SIG-M5 (cell line): ENCODE measurements around the gene GAB2.

Experiments
- DNase-seq: peaks from one replicate; lab custom pipeline; 2025; lab: John Stamatoyannopoulos, UW

GAB2 gene

DNA sequence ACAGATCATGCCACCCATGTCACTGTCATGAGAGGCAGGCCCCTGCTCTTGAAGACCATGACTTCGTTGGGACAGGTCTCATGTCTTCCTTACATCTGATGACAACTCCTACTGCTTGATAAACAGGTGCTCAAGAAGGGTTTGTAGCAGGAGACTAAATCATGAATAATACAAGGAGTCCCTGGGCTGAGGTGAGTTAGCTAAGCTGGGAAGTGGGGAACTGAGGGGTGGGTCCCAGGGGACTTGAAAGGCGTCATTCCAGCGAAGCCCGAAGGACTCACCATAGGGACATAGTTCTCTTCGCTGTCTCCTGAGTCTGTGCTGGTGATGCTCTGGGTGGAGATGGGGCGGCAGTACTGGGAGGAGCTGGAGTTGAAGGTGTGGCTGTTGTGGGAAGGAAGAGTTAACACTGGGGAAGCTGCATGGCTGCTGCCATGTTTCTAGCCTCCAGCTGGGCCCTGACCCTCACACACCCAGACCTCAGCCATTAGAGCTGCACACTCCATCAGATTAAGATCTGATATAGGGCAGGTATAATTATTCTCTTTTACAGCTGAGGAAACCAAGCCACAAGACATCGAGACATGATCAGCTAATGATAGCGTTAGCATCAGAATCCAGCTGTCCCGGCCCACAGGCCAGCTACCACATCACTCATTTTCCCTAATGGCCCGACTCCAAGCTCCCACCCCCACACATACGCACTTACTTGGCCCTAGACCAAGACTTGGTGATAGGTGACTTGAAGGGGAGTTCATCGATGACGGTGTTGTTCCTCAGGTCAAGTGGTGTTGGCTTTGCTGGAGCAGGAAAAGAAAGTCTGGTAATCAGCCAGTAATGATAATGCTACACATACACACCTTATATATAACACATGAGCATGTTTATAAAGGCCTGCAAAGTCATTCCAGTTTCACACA is 196.0 kb downstream of the GAB2 start:
- no peak for DNase-seq

DNA sequence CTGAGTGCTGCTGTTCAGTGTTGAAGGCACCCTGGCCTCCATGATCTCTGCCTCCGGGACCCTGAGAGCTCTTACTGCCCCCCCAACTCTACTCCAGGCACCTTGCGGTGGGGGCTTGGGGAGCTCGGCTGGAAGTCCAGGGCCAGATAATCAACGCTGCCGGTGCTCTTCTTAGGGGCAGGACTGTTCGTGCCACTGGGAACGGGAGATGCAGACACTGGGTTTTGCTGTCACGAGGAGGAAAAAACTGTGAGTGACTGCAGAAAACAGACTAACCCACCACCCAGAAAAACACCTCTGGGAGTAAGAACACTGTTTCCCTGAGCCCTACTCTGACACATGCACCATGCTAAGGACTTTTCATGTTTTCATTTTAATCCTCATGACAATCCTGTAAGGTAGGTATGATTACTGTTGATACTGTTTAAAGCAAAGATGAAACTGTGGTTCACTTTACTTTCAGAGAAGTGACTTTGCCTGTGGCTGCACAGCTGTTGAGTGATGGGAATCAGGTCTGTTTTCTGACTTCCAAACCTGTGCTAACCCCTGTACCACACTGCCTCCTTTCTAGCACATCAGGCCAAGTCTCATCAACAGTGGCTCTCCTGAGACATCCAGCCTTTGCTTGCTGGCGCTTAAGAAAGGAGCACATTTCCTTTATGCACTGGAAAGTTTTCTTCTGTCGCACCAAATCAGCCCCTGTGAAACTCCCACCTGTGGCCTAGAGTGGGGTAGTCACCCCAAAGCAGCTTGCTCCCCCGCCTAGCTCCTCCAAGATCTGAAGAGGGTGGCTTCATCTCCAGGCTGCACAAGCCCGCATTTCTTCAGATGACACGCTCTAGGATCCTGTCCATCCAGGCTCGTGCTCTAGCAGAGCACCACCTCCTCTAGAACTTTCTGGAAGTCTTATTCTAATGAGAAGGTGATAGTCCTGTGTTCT is 197.1 kb downstream of the GAB2 start:
- DNase-seq: no peak

DNA sequence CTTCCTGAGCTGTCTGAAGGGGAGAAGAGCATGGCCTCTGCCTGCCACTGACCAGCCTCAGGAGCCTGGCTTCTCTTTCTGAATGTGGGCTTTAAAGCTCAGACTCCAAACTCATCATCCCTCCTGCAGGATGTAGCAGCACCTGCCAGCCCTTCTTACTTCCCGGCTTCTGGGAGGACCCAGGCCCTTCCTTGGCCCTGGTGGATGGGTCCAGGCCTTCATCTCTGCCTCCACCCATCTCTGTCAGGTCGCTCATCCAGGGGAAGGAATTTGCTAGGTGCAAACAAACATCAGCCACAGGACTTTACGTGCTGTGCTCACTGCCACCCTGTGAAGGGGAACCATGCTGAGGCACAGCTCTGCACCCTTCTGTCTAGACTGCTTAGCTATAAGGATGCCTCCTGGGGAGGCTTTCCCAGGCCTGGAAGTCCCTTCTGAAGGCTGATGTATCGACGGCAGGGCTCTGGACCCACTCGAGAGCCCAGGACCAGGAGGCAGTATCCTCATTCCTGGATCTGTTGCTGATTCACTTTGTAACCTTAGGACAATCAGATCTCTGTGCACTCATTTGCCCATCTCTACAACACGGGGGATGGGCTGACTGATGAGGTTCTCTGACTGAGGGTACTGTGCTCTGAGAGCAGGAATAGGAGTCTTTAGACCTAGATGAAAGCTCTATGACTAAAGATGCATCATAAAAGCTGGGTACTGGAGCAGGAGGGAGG is 198.0 kb downstream of the GAB2 start:
- DNase-seq: no peak

DNA sequence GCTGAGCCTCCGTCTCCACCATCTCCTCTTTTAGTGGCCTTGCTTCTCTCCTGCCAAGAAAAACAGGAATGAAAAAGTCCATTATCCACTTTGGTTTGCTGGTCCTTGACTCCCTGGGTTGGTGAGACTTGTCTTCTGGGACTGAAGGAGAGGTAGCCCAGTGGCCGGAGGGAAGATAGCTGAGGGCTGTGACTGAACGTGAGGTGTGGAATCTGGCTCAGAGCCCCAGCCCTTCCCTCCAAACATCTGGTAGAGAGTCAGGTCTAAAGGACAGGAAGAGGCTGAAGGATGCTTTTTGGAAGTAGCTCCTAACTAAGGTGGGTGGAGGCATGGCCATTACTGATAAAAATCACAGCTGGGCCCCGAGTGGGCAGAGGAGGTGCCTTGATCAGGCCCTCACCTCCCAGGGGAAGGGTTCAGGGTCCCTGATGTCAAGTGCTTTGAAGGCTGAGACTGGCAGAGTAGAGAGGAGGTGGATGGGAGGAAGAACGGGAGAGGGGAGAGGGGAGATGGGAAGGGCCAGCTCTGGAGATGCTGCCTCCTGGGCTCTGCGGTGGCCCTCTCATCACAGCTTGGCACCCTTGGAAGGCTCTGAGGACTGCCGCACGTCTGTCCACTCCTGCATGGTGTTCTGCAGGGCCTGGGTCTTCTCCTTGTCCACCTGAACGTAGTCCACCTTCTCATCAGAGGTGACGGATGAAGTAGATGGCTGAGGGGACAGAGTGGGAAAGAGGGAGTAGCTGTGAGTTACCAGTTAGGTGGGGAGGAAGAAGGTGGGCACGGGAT is 198.7 kb downstream of the GAB2 start:
- no peak for DNase-seq

DNA sequence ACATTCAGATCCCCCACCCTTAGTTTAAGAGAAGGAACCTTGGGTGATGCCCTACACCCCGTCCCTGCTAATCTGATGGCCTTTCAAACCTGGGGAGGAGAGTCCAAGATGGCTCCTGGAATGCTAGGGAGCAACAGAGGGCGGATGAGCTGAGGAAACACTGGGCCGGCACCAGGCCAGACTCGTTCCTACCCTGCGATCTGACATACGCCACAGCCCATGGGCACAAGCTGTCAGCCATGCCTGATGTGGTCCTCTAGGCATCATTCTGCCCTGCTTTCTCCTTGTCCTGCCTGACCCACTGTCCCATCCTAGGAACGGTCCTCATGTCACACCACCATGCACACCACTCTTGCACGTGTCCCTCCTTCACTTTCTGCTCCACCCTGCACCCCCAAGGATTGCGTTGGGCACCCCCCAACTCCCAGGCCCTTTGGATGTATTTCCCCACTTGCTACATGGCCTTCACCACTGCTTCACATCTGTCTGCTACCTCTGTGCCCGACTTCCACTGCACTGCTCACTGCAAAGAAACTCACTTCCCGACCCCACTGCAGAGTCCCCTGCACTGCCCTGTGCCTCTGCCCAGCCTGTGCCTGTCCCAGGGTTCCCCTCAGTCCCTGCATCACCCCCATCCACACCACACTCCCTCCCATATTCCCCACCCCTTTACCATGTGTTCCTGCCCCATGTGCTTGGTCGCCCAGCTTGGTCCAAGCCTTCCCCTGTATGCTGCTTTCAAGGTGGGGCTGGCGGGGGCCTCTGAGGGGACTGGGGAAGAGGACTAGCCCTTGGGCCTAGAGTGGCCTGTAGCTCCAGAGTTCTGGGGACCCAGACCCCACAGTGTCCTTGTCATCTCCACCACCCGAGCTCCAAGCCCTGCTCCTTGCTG is 199.7 kb downstream of the GAB2 start:
- no peak for DNase-seq

DNA sequence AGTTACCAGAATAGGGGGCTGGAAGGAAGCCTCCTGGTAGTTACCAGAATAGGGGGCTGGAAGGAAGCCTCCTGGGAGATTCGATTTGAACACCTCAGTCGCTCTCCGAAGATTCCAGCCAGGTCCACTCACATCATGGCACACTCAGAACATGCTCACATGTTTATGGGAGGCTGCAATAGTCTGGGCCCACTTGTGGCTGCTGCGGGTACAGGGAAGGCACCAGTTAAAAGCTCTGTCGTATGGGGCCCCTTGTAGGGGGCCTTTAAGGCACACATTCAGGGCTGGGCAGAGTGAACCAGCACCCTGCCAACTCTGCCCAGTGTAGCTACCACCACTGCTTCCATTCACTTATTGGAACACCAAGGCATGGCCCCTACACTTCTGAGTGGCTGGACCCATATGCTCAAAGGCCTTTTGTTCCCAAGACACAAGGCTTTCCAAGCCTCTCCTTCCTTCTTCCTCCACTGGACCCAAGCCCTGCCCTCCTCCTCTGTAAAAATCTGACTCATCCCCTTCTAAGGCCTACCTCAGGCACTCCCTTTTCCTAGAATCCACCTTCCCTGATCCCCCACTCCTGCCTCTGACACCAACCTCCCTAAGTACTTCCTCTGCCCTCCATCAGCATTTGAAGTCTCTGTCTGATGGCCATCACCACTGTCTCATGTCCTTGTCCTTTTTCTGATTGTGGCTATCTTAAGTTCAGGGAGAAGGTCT is 200.9 kb downstream of the GAB2 start:
- no peak for DNase-seq

DNA sequence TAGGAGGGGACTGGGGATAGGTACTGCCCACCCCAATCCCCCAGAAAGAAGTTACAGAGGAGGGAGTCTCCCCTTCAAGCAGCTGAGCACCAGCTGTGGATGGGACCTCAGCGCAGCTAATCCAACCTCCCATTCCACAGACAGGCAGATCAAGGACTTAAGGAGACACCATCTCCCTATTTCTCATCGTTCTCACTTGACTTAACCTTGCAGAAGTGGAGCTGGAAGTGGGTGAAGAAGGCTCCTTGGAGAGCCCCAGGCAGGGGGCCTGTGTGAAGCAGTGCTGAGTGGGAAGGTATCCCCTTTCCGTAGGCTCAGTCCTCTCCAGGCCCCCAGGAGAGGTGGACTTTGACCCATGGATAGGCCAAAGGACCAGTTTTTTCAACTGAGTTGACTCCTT is 201.6 kb downstream of the GAB2 start:
- no peak for DNase-seq

DNA sequence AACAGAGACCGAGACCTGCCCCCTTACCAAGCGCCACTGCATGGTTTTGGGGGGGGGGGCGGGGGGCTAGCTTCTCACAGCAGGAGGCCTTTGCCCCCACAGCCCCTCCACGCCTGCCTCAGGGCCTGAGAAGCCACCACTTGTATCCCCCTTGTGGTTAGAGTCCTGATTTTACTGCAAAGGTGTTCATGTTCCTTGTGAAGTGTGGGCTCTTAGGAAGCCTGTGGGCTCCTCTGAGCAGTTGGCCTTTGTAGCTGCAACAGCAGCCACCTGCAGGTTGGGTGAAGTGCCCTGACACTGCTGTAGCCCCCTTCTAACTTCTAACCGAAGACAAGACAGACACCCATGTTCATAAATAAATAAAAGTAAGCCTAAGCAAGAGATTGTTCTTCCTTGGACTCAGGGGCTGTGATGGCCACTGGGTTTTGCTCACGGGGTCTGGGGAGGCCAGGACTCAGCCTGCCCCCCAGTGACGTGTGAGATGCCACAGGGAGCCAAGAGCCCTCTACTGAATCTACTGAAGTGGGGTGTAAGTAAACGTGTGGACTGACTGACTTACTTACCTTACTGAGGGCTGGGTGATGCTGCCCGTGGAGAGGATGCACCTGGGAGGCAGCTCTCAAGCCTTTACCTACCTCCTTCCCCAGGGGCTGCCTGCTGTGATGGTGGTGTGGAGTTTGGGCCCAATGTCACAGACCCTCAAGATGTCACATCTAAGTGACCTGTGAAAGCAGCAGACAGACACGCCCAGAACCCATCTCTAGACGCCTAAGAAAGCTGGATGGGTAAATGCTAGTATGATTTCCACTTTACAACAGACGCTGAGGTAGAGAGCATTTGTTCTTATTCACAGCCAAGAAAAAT is 203.1 kb downstream of the GAB2 start:
- no peak for DNase-seq

DNA sequence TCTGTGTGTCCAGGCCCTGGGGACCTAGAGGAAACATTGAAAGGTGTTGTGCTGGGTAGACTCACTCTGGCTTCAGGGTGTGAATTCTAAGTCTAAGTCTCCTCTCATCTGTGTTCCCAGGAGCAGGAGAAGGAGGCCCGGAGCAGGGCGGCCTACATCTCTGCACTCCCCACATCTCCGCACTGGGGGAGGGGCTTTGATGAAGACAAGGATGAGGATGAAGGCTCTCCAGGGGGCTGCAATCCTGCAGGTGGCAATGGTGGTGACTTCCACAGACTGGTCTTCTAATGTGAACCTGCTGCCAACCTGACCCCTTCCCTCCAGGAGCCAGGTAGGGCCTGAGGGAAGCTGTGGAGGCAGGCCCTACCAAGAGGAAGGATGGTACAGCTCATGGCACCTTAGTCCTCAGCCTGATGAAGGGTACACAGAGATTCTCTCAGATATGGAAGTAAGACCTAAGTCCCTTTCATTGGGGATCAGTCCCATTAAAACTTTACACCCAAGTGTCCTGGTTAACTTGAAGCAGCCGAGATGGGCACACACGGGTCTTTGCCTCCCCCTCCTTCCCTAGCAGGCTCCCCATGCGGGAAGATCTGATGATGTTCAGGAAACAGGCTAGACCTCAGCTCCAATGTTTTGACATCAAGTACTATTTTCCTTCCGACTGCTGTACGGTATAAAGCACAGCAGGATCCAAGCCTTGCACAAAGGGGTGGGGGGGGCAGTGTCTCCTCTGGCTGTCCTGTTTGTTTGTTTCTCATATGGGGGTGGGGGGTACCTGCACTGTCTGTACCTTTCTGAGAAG is 203.9 kb downstream of the GAB2 start:
- no peak for DNase-seq

DNA sequence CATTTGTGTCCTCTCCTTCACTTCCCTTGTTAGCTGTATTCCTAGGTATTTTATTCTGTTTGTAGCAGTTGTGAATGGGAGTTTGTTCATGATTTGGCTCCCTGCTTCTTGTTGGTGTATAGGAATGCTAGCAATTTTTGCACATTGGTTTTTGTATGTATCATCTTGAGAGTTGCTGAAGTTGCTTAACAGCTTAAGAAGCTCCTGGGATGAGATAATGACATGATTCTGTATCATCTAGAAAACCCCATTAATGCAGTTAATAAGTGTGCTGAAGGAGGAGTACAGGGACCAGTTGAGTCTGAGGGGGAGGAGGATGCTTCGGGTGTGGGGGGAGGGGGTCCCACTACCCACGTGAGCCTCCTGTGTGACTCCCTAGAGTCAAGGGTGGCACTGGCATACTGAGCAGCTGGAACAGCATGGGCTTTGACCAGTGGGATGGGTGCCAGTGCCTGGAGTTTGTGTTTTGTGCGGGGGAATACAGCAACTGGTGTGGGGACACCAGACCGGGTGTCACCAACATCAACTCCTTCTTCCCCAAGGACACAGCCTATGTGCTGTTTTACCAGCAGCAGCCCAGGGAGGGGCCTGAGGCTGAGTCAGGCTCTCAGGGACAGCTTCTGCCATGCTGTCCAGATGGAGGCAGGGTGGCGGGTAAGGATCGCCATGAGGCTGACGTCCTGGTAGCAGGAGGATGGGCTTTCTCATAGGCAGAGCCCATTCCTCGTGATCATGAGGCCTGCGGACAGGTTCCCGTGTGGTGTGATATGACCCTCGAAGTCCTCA is 204.8 kb downstream of the GAB2 start:
- DNase-seq: no peak

DNA sequence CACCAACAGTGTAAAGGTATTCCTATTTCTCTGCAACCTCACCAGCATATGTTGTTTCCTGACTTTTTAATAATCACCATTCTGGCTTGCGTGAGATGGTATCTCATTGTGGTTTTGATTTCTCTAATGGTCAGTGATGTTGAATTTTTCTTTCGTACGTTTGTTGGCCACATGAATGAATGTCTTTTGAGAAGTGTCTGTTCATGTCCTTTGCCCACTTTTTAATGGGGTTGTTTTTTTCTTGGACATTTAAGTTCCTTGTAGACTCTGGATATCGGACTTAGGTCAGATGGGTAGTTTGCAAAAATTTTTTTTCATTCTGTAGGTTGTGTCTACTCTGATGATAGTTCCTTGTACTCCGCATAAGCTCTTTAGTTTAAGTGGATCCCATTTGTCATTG is 206.1 kb downstream of the GAB2 start:
- DNase-seq: no peak

DNA sequence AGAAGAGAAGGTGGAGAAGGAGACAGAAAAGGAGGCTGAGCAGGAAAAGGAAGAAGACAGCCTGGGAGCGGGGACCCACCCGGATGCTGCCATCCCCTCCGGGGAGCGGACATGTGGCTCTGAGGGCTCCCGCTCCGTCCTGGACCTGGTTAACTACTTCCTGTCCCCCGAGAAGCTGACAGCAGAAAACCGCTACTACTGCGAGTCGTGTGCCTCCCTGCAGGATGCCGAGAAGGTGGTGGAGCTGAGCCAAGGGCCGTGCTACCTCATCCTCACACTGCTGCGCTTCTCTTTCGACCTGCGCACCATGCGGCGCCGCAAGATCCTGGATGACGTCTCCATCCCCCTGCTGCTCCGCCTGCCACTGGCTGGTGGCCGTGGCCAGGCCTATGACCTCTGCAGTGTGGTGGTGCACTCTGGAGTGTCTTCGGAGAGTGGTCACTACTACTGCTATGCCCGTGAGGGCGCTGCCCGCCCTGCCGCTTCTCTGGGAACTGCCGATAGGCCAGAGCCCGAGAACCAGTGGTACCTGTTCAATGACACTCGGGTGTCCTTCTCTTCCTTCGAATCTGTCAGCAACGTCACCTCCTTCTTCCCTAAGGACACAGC is 207.5 kb downstream of the GAB2 start:
- no peak for DNase-seq

DNA sequence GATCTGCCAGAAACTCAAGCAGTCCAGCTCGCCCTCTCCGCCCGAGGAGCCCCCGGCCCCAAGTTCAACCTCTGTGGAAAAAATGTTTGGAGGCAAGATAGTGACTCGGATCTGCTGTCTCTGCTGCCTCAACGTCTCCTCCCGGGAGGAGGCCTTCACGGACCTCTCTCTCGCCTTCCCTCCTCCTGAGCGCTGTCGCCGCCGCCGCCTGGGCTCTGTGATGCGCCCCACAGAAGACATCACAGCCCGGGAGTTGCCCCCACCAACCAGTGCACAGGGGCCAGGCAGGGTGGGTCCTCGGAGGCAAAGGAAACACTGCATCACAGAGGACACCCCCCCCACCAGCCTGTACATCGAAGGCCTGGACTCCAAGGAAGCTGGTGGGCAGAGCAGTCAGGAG is 208.1 kb downstream of the GAB2 start:
- no peak for DNase-seq

DNA sequence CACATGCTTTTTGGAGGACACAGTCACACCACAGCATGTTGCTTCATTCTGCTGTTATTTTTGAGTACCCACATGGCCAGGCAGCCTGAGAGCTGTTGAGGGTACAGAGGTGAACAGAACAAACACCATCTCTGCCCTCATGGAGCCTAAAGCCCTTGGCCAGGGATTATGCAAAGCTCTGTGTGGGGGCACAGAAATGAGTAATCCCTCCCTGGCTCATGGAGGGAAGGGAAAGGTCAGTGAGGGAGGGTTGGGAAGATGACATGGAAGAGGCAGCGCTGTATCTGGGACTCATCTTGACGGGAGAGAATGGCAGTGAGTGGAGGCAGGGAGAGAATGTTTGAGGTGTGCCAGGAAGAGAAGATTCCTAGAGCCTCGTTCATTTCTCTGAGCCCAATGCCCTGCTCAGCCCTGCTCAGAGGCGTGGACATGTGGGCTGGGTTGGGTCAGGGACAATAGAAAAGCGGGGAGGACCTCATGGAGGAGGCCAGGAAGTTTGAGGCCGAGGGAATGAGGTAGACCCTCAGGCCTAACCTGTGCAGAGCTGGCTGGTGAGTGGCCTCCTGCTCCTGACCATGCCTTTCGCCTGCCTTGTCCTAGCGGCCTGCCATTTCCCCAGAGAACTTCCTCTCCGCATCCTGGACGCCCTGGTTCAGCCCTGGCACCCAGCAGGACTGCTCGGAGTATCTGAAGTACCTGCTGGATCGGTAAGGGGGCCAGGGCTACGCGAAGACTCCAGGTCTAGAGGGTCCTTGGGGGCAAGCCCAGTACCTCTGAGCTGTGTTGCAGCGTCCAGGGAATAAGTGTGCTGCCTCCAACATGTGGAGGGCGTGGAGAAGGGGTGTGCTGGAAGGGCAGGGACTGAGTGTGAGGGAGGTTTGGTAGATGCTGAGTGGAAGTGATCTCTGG is 209.1 kb downstream of the GAB2 start:
- no peak for DNase-seq

DNA sequence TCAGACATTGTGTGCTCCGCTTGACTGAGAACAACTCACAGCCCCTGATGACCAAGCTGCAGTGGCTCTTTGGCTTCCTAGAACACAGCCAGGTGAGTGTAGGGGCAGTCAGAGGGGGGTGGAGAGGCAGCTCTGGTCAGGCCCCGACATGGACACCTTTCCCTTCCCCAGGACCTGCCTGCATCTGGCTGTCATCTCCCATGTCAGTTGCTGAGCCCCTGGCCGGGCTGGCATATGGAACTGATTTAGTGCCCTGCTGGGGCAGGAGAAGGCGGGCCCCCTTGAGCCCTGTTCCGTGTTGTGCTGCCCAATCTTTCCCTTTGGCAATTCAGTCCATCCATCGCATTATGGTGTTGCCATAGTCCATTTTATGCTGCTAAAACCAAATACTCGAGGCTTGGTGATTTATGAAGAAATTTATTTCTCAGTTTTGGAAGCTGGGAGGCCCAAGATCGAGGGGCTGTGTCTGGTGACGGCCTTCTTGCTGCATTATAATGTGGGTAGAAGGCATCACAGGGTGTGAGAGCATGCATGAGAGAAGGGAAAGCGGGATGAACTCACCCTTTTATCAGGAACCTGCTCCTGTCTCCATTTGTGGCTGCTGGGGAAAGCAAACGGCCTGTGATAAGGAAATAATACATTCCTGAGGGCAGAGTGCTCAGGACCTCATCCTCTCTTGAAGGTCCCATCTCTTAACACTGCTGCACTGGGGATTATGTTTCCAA is 209.9 kb downstream of the GAB2 start:
- no peak for DNase-seq
